Right renal cortex interstitium (tissue), 3 donors: ENCODE results near the gene MINDY4B. TPM values are rescaled to one million over a fixed set of nuclear protein-coding genes. Genes with fewer than 3 reads are reported as not detected.

Experiments used
- DNase-seq, 3 donors: peaks; one replicate each; pipeline ENCODE4 v3.0.0-alpha.2; 2013; ENCODE audit warnings: low read depth in 3 of 3, low spot score in 2 of 3
- polyA plus RNA-seq, 3 donors: library from polyadenylated mRNA; unstranded; fragments of 120-200 nt; gene quantifications; one replicate each; pipeline ENCODE4 v1.2.1, GENCODE V29; 2013; ENCODE audit not compliant: insufficient read length in 3 of 3

Gene MINDY4B
- polyA plus RNA-seq, 3 donors, result not detected

- no peak for DNase-seq
Observed at GRCh38 chr3:150848864-150849263, 56.4 kb downstream of the MINDY4B start.

- DNase-seq, result no peak
Observed at GRCh38 chr3:150847433-150847832, 57.8 kb downstream of the MINDY4B start.

GRCh38 chr3:150844484-150844883 is 60.8 kb downstream of the MINDY4B start:
- no peak for DNase-seq

- no peak for DNase-seq
Observed at GRCh38 chr3:150843241-150843640, 62.0 kb downstream of the MINDY4B start.

DNA sequence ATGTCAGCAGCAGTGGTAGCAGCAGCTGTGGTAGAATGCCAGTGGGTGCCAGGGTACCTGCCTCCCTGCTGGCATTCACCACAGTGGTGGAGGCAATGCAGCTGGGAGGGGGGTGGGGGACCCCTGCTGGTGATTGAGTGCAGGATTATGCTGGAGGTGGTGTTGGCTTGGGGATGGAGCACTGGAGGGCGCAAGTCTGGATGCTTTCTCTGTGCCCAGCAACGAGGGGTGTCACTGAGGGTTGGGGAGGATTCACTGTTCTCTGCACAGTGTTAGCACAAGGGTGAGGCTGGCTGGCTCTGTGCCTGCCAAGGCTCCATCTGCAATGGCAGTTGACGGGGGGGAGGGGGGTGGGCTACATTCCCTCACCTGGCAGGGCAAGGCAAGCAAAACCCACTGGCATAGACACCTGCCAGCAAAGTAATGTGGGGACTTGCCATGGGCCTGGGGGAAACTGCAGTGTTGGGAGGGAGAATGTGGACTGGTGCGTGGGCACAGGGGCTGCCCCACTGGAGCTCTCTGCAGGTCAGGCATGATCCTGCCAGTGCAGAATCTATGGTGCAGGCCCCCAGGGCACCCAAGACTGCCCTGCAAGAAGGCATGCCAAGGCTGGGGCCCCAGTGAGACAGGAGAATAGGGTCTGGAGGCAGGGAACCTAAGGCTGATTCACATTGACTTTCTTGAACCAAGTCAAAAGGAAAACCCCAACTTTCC is 64.3 kb downstream of the MINDY4B start:
- no peak for DNase-seq

DNA sequence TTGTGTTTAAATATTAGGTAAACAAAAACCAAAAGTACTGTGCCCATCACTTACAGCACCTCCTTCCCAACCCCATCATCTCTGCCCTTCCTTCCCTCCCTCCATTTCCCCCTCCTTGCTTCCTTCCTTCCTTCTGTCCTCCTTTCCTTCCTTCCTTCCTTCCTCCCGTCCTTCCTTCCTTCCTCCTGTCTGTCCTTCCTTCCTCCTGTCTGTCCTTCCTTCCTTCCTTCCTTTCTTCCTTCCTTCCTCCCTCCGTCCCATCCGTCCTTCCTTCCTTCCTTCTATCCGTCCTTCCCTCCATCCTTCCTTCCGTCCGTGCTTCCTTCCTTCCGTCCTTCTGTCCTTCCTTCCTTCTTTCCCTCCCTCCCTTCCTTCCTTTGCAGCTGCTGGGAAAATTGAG is 74.5 kb downstream of the MINDY4B start:
- no peak for DNase-seq

GRCh38 chr3:150830094-150830681 is 75.1 kb downstream of the MINDY4B start:
- DNase-seq, result no peak

DNA sequence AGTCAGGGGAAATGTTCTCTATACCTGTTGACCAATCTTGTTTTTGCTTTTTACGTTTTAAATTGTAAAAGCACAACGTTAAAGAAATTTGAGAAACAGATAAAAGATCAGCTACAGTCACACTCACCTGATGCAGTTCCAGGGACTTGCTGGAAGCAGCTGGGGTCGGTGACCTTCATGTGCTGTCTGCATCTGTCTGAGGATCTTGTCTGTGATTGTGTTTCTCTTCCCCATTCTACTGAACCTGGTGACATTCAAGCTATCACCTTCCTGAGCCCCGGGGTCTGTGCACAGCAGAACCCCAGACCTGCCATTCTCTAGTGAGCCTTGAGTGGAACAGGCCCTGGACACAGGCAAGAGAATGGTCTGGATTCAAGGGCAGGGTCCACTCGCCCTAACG is 75.8 kb downstream of the MINDY4B start:
- no peak for DNase-seq

GRCh38 chr3:150828997-150829396 is 76.2 kb downstream of the MINDY4B start:
- no peak for DNase-seq

DNA sequence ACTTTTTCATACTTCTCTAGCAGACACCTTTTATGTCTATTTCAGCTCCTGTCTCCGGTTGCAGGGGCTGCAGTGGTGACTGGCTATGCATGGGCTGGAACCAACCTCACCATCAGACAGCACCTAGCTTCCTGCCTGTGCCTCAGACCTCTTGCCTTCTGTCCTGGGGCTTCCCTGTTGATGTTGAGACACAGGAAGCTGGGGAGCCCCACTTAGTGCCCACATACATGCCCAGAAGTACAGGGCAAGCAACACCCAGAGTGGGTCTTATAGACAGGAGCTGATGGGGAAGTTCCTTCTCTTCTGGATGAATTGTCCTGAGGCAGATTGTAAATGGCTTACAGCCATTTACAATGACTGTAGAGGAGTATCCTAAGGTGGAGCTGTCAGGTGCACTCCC is 77.0 kb downstream of the MINDY4B start:
- DNase-seq, result no peak

GRCh38 chr3:150826466-150827282 is 78.6 kb downstream of the MINDY4B start:
- DNase-seq, result no peak

GRCh38 chr3:150825916-150826377 is 79.3 kb downstream of the MINDY4B start:
- no peak for DNase-seq

DNA sequence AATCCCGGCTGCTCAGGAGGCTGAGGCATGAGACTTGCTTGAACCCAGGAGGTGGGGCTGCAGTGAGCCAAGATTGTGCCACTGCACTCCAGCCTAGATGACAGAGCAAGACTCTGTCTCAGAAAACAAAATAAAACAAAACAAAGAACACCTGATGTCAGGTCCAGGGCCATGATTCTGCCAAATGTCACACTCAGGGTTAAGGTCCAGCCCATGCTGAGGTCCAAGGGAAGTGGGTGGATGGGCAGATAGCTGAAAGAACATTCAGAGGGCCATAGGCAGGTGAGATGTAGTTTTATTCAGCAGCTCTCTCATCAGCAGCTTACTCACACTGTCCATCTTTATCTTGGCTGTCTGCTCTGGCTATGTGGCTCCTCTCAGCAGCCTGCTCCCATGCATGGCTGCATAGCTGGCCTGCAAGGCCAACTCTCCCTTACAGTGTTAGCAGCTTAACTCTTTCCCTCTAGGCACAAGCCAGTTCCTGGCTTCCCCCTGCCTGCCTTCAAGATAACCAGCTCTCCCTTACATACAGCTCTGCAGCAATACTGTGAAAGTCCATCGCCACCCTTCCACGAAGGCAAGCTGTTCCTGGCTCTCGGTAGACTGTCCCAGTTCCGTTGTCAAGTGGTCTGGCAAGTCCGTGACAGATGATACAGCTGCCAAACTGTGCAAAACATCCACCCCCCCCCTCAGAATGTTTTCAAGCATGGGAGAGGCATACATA is 79.9 kb downstream of the MINDY4B start:
- DNase-seq, result no peak

DNA sequence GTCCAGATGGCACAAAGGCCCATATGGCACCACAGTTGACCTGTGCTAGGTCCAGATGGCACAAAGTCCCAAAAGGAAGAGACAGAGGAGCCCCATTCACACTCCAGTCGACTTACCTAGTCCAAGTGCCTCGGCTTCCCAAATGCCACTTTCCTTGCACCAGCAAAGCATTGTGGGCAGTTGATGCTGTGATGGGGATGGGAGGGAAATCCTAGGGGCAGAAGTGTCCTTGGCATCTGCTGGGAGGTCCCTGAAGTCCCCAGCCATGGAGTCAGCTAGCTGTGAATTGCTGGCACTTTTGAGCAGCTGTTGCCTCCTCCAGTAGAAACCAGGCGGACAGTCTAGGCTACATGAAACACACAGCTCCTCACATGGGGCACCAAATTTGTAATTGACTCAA is 82.0 kb downstream of the MINDY4B start:
- DNase-seq, result no peak

DNA sequence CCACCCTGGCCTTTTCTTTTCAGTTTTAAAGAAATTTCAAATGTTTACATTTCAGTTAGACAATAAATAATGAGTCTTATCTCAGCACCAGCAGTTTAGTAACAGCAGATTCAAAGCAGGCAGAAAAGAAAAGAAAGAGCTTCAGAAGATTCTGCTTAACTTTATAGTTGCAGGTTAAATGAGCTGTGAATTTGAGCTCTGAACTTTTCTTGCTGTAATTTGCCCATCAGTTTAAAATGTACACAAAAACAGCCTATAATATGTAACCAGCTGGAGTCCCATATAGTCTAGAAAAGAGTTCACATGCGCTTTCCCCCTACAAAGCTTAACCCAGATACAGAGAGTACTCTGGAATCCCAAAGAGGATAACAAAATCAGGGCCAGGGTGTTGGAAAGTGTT is 82.6 kb downstream of the MINDY4B start:
- DNase-seq, result no peak

Other genes starting within 250 kb of the MINDY4B start
- 1 to 10 TPM in 1 of 3 donors, under 1 TPM in 2; 0.50 to 1.2 (median 0.97) TPM for gene ERICH6, start 201.5 kb downstream of the MINDY4B start, polyA plus RNA-seq
- 10 to 100 TPM; 18.7 to 20.6 (median 19.6) TPM for gene SIAH2, start 142.3 kb downstream of the MINDY4B start, polyA plus RNA-seq
- gene CLRN1, start 67.3 kb upstream of the MINDY4B start, polyA plus RNA-seq, result not detected
- 1 to 10 TPM; 1.6 to 2.2 (median 2.1) TPM for gene MED12L, start 180.2 kb upstream of the MINDY4B start, polyA plus RNA-seq